GM12878 (cell line): ENCODE results near the gene MAPK8IP3. TPM values are rescaled to one million over a fixed set of nuclear protein-coding genes. Genes with fewer than 3 reads are reported as not detected.
A peak's percentile ranks its signal among the peaks of the same experiment; 100 is the strongest.

Source experiments
- ATAC-seq: fragments of 200-7000 bp; cut with Tn5 transposase; 3 replicates; pipeline ENCODE4 v1.9.1; 2020; ENCODE audit warnings: mild to moderate bottlenecking, moderate library complexity
- BruUV-seq: library from RNA; stranded (reverse); fragments of 400-500 nt; replicated peaks from 2 replicates; lab custom pipeline; 2021; lab: Mats Ljungman, UMichigan
- CTCF ChIA-PET: fragments of 300-600 bp; sonication (Branson Sonifier 250); formaldehyde crosslinking; extraction: SDS; loops from one replicate; lab custom pipeline; 2021; ENCODE audit warnings: inconsistent platforms; lab: Yijun Ruan, JAX
- POLR2A ChIA-PET: fragments of 350-600 bp; formaldehyde crosslinking; extraction: SDS; loops from one replicate; lab custom pipeline; 2021; ENCODE audit warnings: inconsistent platforms; lab: Charles Lee
- RAD21 ChIA-PET: fragments of 300-600 bp; sonication (Branson Sonifier 250); formaldehyde crosslinking; loops from one replicate; lab custom pipeline; 2023; ENCODE audit warnings: antibody characterized with exemption; ENCODE audit not compliant: unreplicated experiment; lab: Charles Lee
- SMC1A ChIA-PET: fragments of 300-600 bp; sonication (Branson Sonifier 250); formaldehyde crosslinking; loops from one replicate; lab custom pipeline; 2023; ENCODE audit not compliant: unreplicated experiment, uncharacterized antibody; lab: Charles Lee
- DNase-seq: peaks from one replicate; pipeline ENCODE4 v3.0.0-alpha.2; 2011; ENCODE audit warnings: low read depth, low spot score
- FAIRE-seq: peaks from 3 replicates; lab custom pipeline; 2011; peaks lifted over from hg19 to GRCh38; lab: Jason Lieb, UNC
- H2AFZ ChIP-seq: 2 replicates; pipeline ENCODE4 v1.6.0; 2011; ENCODE audit warnings: low read depth, low read length, control low read depth; ENCODE audit not compliant: control insufficient read depth
- H3K27ac ChIP-seq: 2 replicates; pipeline ENCODE4 v1.5.1; 2011; ENCODE audit warnings: control low read depth; ENCODE audit not compliant: control insufficient read depth, insufficient read depth
- H3K27me3 ChIP-seq, 2 experiments: replicated peaks in 1 of 2; 2 replicates each; pipeline versions ENCODE4 v1.6.0 to v1.6.1; 2011; ENCODE audit warnings: low read length in 1 of 2; ENCODE audit not compliant: control insufficient read depth in 2 of 2, insufficient read depth in 2 of 2
- H3K36me3 ChIP-seq, 2 experiments: 2 replicates each; pipeline ENCODE4 v1.5.1; 2011; ENCODE audit warnings: low read length in 1 of 2; ENCODE audit not compliant: control insufficient read depth in 2 of 2, insufficient read depth in 2 of 2
- H3K4me1 ChIP-seq: 2 replicates; pipeline ENCODE4 v1.6.1; 2011; ENCODE audit warnings: mild to moderate bottlenecking, low read length, moderate library complexity, mixed read lengths; ENCODE audit not compliant: control insufficient read depth, insufficient read depth
- H3K4me2 ChIP-seq: 2 replicates; pipeline ENCODE4 v1.6.0; 2011; ENCODE audit warnings: control low read depth; ENCODE audit not compliant: control insufficient read depth, insufficient read depth
- H3K4me3 ChIP-seq: fragments of 200-600 bp; sonication (generic); 2 replicates; pipeline ENCODE4 v1.5.1; 2016
- H3K79me2 ChIP-seq: 2 replicates; pipeline ENCODE4 v1.6.0; 2011; ENCODE audit warnings: low read length; ENCODE audit not compliant: control insufficient read depth, insufficient read depth
- H3K9ac ChIP-seq: 2 replicates; pipeline ENCODE4 v1.8.0; 2011; ENCODE audit warnings: low read length, control low read depth, mixed read lengths; ENCODE audit not compliant: control insufficient read depth, insufficient read depth
- H3K9me3 ChIP-seq: replicated peaks from 3 replicates; pipeline ENCODE4 v1.5.1; 2011; ENCODE audit warnings: mild to moderate bottlenecking, low read length; ENCODE audit not compliant: control insufficient read depth, insufficient read depth
- H4K20me1 ChIP-seq: 2 replicates; pipeline ENCODE4 v1.6.0; 2011; ENCODE audit not compliant: control insufficient read depth, insufficient read depth
- BCL3 ChIP-seq: IDR thresholded peaks from 2 replicates; pipeline ENCODE4 v1.6.1; 2011; ENCODE audit warnings: borderline replicate concordance, low read depth, mild to moderate bottlenecking, moderate library complexity, low read length; ENCODE audit not compliant: insufficient read depth, poor library complexity, severe bottlenecking
- ETV6 ChIP-seq, 2 experiments: fragments of 450-650 bp in 1 of 2; IDR thresholded peaks in 1 of 2; conservative IDR thresholded peaks in 1 of 2; 2 replicates each; pipeline ENCODE4 v1.6.1; 2014; ENCODE audit warnings: antibody characterized with exemption in 1 of 2, borderline replicate concordance in 1 of 2, low read depth in 1 of 2, mild to moderate bottlenecking in 1 of 2, moderate library complexity in 1 of 2
- HDAC6 ChIP-seq: fragments of 200-600 bp; sonication (generic); IDR thresholded peaks from one replicate; pipeline ENCODE4 v1.8.0; 2017; ENCODE audit warnings: antibody characterized with exemption; ENCODE audit not compliant: unreplicated experiment
- NR2C2 ChIP-seq: IDR thresholded peaks from 2 replicates; pipeline ENCODE4 v1.6.1; 2011; ENCODE audit warnings: borderline replicate concordance, low read depth; ENCODE audit not compliant: control insufficient read depth, insufficient read length
- NRF1 ChIP-seq: conservative IDR thresholded peaks from 2 replicates; pipeline ENCODE4 v1.6.1; 2011; ENCODE audit warnings: mild to moderate bottlenecking, low read depth, low read length, improper control_type of control experiment
- RB1 ChIP-seq: fragments of 450-650 bp; formaldehyde crosslinking; IDR thresholded peaks from 2 replicates; pipeline ENCODE4 v1.6.1; 2017; ENCODE audit warnings: mild to moderate bottlenecking, borderline replicate concordance
- RFX5 ChIP-seq: IDR thresholded peaks from 2 replicates; pipeline ENCODE4 v1.6.1; 2011; ENCODE audit warnings: low read depth, low read length, improper control_type of control experiment
- TCF3 ChIP-seq: IDR thresholded peaks from 2 replicates; pipeline ENCODE4 v1.6.1; 2012; ENCODE audit warnings: low read depth, mild to moderate bottlenecking, low read length, borderline replicate concordance; ENCODE audit not compliant: insufficient read depth
- WRNIP1 ChIP-seq: IDR thresholded peaks from 2 replicates; pipeline ENCODE4 v1.6.1; 2011; ENCODE audit warnings: low read depth, low read length, improper control_type of control experiment, borderline replicate concordance
- YBX1 ChIP-seq: fragments of 450-650 bp; IDR thresholded peaks from 2 replicates; pipeline ENCODE4 v1.6.1; 2016; ENCODE audit warnings: antibody characterized with exemption
- ZNF687 ChIP-seq: fragments of 450-650 bp; IDR thresholded peaks from 2 replicates; pipeline ENCODE4 v1.6.1; 2017; ENCODE audit warnings: mild to moderate bottlenecking, moderate library complexity
- WGBS: methylation state at CpG from one replicate; pipeline ENCODE4 v1.1.6; 2016; ENCODE audit warnings: low lambda C conversion rate; ENCODE audit not compliant: insufficient replicate concordance, insufficient coverage; ENCODE audit errors: missing lambda C conversion rate; 5-methylcytosine and 5-hydroxymethylcytosine counted together
- in situ Hi-C: fragments of 300-500 bp; cut with MboI; formaldehyde crosslinking; loops from 9 replicates; pipeline ENCODE4 v1.14.3; 2018; ENCODE audit warnings: mixed read lengths
- intact Hi-C: fragments of 100-400 bp; cut with micrococcal nuclease; formaldehyde crosslinking; loops from one replicate; pipeline ENCODE4 v1.14.2; 2022; ENCODE audit not compliant: unreplicated experiment
- polyA plus RNA-seq, 11 experiments: library from polyadenylated mRNA; depleted of rRNA in 4 of 11; unstranded in 6 of 11; stranded (reverse) in 5 of 11; fragments of >200 nt; fragmentation: Nextera tagmentation in 4 of 11; fragmentation: Illumina TruSeq in 1 of 11; extraction: Ambion mirVana in 4 of 11; extraction: Trizol in 1 of 11; gene quantifications; 1 replicate in 1 of 11; 2 replicates in 10 of 11; pipeline versions ENCODE4 v1.2.1 to v1.2.3, GENCODE V29; 2011 to 2016; ENCODE audit warnings: inconsistent platforms in 2 of 11, missing spikeins in 2 of 11, low read depth in 1 of 11
- total RNA-seq, 4 experiments: library from RNA; depleted of rRNA in 3 of 4; stranded (reverse); fragments of >200 nt in 3 of 4; fragmentation: Illumina TruSeq in 1 of 4; extraction: Trizol in 1 of 4; gene quantifications; 2 replicates each; pipeline versions ENCODE4 v1.2.1 to v1.2.3, GENCODE V29; 2013 to 2021
- TF ChIP-seq, protein P1 (sequence below): IDR thresholded peaks from 2 replicates; pipeline ENCODE4 v1.6.1; 2012; ENCODE audit warnings: low read depth, low read length, improper control_type of control experiment
- TF ChIP-seq, protein P2 (sequence below): fragments of 450-650 bp; IDR thresholded peaks from 2 replicates; pipeline ENCODE4 v1.6.1; 2017; ENCODE audit warnings: borderline replicate concordance

MAPK8IP3 gene
- total and polyA plus RNA-seq, 10 of the 15 experiments (the other 5 are each of a cell fraction or from before 2014, with no cell fraction given) = 0.06 to 67.9 (median 18.2) TPM

- DNase-seq (no peak), ATAC-seq (no peak), FAIRE-seq (no peak)
- ChIA-PET POLR2A (no interaction called here), CTCF (no interaction called here), SMC1A (no interaction called here), RAD21 (no interaction called here)
- Histone ChIP-seq H3K4me3 (no peak overlapping the region), H4K20me1 (no peaks in the 10 kb centered on the region), H3K4me1 (no peaks in the 10 kb centered on the region), H3K9ac (no peak overlapping the region), H3K27ac (no peak overlapping the region), H3K9me3 (peaks cover 5% of the 10 kb centered on the region; the same call in 1 of the 3 replicates), H2AFZ (no peak overlapping the region), H3K27me3 (no peaks in the 10 kb centered on the region), H3K79me2 (no peaks in the 10 kb centered on the region), H3K36me3 (peaks cover 1 to 9% of the 10 kb centered on the region in 2 experiments; a peak in 3 of 4 replicates), H3K4me2 (no peak overlapping the region)
- TF ChIP-seq, protein P1, sequence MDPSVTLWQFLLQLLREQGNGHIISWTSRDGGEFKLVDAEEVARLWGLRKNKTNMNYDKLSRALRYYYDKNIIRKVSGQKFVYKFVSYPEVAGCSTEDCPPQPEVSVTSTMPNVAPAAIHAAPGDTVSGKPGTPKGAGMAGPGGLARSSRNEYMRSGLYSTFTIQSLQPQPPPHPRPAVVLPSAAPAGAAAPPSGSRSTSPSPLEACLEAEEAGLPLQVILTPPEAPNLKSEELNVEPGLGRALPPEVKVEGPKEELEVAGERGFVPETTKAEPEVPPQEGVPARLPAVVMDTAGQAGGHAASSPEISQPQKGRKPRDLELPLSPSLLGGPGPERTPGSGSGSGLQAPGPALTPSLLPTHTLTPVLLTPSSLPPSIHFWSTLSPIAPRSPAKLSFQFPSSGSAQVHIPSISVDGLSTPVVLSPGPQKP = no peak
- TF ChIP-seq NR2C2 (no peak), RFX5 (no peak), WRNIP1 (no peak), HDAC6 (no peak), NRF1 (no peak), TCF3 (peak; percentile 77), BCL3 (peak; percentile 89), RB1 (no peak), ETV6 (conservative IDR thresholded peaks at IDR 0.05 in 1 of 2, IDR thresholded peaks at IDR 0.05 in 1 of 2; ENCODE audit: borderline replicate concordance in 1 of 2, low read depth in 1 of 2) (no peak), ZNF687 (no peak), YBX1 (no peak)
- TF ChIP-seq, protein P2, sequence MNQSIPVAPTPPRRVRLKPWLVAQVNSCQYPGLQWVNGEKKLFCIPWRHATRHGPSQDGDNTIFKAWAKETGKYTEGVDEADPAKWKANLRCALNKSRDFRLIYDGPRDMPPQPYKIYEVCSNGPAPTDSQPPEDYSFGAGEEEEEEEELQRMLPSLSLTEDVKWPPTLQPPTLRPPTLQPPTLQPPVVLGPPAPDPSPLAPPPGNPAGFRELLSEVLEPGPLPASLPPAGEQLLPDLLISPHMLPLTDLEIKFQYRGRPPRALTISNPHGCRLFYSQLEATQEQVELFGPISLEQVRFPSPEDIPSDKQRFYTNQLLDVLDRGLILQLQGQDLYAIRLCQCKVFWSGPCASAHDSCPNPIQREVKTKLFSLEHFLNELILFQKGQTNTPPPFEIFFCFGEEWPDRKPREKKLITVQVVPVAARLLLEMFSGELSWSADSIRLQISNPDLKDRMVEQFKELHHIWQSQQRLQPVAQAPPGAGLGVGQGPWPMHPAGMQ = no peak
- in situ Hi-C loops (no loop called here), intact Hi-C loops (no loop called here)
- 99% methylated on average over 27 of the region's 33 CpGs for WGBS
- no TSS peak for BruUV-seq
These were observed 34.2 kb downstream of the MAPK8IP3 start for GRCh38 chr16:1740234-1740633.
